Limb (tissue), 2 donors: Measurements from ENCODE around the gene DCLK2.
A peak's percentile ranks its signal among the peaks of the same experiment; 100 is the strongest.

ENCODE experiments used
- DNase-seq, 2 donors: peaks; one replicate each; pipeline ENCODE4 v3.0.0-alpha.2; 2016; ENCODE audit errors: extremely low spot score in 2 of 2

The DCLK2 gene

DNA sequence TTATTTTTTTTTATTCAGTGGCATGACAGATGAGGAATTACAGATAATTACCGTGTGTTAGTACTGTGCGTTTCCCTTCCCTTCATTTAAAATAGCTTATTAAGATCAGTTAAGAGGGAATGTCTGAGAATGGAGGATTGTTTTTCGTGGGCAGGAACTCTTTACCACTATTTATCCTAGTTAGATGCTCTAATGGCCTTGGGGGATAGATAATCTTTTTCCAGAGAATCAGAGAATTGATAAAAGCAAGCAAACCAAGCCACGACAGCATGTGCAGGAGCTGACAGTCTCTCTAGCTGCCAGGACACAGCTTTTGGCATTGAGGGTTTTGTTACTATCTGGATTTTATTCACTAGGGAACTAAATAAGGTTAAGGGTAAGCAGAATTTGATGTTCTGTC is 128.7 kb downstream of the DCLK2 start:
- DNase-seq, result no peak

DNA sequence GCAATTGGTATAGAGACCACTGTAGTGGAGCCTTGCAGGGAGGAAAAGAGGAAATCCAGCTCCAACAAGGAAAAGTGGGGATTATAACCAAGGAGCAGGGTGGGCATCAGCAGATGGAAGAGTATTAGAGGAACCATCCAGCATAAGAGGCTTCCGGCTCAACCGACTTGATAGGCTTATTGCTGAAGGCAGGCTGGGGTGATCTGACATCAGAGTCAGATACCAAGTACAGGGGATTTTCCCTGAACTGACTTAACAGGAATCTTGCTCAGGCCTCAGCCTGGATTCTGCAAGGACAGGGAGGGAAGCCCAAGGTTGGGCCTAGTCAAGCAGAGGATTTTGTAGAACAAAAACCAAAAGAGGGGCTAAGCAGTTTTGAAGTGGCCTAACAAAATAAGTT is 129.6 kb downstream of the DCLK2 start:
- DNase-seq, result no peak

DNA sequence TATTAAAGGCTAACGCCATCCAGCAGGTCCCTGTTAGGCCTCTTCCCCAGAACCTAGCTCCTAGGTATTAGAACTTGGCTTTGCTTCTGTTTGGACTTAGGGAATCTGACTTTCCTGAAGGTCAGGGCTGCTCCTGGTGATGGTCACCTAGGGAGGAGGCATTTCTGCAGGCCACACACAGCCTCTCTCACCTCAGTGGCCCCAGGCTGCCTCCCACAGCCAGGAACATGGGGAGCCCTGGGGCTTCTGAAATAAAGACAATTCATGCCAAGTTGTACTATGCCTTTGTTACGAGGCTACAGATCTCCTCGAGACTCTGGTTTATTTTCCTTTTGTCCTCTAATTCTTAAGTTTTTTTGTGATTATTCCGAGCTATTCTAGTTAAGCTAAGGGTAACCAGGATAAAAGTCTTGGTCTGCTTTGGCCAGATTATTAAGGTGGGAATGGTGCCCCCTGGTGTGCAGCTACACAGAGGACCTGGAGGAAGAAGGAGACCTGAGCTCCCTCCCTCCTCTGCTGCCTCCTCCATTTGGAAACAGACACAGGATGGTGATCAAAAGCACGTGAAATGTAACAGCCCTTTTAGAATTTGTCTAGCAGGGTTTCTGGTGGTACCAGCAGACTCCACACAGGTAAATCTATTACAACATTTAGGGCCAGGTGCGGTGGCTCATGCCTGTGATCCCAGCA is 131.0 kb downstream of the DCLK2 start:
- DNase-seq, result peak in 1 of 2 donors; percentile 64

DNA sequence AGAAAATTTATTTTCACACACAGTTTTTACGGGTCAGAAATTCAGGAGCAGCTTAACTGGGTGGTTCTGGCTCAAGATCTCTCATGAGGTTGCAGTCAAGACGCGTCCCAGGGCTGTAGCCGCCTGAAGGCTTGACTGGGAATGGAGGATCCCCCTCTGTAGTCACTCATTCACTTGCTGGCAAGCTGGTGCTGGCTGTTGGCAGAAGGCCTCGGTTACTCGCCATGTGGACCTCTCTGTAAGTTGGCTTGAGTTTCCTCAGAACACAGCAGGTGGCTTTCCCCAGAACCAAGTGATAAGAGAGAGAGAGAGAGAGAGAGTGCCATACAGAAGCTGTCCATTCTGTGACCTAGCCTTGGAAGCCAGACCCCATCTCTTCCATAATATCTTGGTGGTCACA is 132.8 kb downstream of the DCLK2 start:
- no peak for DNase-seq

DNA sequence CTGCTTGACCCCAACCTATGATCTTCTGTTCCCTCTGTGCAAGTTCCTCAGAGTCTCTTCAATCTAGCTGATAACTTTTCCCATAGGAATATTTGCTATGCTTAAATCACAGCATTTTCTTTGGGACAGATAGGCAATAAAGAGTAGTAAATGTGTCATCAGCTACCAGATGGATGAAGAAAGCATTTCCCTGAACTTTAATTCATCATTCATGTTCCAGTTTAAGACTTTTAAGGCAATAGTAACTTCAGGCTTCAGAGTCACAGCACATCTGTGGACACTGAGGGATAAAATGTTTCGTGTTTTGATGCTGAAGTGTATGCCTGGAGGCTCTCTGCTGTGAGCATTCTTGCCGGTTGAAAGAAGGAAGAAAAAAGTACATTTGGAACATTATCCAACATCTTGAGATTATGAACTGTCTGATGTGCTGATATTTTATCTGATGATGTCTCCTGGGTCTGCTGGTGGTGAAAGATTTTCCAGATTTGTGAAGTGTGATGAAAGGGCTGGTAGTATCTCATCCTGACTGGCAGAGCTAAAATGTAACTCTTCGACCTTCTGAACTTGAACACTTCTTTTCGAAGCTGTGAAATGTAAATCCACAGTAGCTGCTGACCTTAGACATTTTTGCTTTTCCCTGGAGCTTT is 133.7 kb downstream of the DCLK2 start:
- DNase-seq, result no peak

DNA sequence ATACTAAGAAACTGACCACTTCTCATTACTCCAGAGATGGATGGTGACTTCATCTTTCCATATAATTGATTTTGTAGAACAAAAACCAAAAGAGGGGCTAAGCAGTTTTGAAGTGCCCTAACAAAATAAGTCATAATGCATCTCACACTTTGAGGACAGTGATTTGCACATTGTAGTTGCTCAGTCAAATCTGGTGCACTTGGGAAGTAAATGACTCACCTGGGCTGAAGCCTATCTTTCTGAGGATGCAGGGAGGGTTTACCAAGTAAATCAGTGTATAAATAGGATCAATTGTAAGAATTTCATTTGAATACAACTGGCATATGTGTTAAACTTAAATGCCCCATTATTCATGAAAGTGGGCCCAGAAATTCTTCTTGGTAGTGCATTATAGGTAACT is 134.2 kb downstream of the DCLK2 start:
- DNase-seq, result no peak

DNA sequence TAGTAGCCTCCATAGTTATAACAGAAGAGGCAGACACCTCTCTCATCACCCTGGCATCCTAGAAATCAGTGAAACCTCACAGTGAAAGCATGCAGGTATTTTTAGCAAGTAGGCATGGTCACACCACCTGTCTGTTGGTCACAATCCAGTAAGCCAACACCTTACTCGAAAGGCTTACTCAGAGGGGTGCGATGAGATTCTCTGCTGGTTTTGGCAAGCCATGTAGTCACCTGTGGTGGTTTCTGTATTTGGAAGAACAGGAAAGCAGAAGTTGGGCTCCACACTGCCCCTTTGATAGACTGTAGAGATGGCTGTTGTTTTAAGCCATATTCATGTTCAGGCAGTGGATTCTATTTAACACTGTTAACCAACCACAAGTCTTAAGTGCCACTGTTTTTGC is 134.7 kb downstream of the DCLK2 start:
- no peak for DNase-seq

DNA sequence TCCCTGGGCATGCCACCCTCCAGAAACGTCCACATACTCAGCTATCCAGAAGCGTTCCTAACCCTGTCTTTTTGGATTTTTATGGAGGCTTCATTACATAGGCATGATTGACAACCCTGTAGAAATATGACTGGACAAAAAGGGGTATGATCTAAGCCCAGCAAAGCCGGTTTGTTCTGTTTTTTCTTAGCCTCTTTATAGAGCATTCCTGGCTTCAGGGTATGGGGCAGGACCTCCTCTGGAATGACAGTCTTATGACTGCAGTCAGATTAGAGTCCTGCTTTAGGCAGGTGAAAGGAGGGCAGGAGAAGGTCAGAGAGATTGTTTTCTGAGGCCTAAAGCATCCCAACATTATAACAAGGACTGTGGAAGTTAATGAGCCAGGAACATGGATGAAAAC is 137.4 kb downstream of the DCLK2 start:
- no peak for DNase-seq

DNA sequence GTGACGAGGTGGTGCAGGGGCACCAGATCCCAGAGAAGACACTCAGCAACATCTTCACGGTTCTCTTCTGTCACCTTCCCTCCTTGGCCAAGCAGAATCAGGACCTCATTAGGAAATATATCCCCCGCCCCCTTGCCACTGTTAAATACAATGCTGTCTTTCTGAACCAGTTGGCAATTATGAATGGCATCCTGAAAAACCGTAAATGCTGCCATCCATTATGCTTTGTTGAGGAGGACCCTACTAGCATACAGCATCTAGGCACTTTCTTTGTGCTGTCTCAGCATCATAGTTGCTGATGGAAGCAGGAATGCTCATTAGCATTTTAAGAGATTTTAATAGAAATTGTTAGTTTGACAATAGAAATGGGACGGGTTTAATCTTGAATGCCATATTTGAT is 138.5 kb downstream of the DCLK2 start:
- no peak for DNase-seq

DNA sequence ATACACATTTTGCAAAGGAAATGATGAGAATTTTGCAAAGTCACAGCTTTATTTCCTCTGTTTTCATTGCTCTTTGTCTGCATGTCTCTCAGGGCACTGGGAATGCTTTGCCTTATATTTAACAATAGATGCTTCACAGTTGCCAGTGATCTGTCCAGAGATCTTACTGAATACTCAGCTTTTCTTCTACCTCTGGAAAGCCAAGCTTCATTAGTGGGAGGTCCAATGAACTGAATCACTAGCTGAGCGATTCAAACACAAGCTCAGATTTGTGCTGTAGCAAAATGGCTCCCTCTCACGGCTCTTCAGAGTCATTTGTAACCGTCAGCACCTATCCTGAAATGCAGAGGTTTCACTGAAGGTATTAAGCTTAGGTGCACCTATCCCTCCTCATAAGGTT is 138.9 kb downstream of the DCLK2 start:
- peak in 1 of 2 donors; percentile 48 for DNase-seq

DNA sequence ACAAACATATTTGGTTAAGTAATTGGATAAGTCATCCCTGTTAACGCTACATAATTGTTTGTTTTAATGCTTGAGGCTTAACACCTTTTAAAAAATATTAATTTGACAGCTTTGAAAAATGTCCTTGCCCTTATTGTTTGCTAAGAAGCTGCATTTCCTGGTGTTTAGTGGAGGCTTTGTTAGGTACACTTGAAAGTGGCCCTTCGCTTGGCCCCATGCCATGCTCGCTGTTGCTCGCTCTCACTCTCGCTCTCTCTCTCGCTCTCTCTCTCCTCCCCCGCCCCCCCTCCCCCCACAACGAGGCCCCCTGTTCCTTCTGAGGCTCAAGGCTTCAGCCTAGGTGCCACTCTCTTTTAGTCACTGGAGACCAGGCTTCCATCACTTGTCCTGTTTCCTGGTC is 139.6 kb downstream of the DCLK2 start:
- DNase-seq, result no peak

DNA sequence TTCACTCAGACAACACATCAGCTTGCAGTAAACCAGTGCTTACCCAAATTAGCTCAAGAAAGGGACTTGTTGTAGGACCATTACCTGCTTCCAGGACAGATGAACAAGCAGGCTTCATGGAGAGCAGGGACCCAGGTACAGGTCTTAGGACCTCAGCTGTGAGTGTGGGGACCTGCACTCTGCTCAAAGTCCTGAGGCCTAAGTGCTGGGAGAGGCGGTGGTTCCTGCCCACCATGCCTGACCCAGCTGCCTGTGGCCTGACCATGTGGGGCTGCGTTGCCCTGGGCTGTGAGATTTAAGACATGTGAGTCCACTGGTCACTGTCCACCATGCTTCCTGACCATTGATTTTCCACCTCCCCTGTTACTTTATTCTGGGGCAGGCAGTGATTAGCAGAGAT is 140.2 kb downstream of the DCLK2 start:
- no peak for DNase-seq

DNA sequence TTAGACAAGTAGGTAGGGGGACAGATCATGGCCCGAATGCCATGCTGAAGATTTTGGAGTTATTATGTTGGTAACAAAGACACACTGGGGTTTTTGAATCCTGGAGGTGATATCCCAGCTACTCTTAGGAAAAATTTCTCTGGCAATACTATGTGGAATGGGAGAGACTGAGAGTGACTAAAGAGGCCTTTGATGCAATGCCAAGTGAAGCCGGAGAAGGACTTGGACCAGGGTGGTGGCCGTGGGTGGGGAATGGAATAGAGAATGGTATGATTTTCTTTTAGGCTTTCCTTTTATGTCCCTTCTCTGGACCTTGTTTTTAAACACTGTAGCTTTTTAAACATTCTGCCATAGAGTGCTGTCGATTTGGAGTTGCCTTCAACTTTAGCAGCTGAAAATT is 141.6 kb downstream of the DCLK2 start:
- no peak for DNase-seq

DNA sequence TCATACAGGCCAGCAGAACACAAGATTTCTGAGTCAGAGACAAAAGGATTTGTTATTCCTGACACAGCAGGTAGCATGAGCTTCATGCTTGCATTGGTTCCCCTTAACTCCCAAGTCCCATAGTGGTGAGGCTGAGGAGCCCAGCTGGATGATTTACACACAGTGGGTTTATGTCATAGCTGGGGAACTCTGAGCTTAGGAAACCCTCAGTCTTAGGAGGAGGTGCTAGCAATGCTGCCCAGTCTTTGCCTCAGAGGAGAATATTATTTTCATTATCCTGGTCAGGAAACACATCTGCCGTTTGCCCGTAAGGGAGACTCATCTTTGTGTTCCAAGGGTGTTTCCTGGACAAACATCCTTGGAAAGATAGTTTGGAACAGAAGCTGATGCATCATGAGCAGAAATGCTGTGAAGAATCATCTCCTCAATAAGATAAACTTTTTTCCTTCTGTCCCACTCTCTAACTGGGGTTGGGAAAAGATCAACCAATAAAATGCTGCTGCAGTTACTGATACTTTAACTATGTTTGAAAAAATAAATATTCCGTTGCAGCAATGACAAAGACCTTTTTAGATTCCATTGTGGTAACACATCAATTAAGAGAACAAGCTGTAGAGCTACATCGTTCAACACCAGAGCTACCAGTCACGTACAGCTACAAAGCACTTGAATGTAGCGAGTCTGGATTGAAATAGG is 146.8 kb downstream of the DCLK2 start:
- no peak for DNase-seq

DNA sequence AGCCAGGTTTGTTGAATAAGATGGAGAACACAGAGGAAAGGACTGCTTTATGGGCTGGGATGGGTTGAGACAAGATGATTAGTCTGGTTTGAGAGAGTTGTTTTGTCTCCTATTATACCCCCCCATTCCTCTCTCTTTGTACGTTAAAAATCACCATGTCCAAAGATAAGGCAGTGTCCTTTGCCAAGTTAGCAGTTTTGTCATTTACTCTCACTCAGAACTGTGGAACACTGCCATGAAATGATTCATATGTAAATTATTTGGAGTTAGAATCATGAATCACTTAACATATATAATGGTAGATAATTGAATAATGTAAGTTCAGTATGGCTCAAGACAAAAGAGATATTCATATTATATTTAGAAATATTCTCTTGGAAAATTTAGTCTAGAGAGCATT is 151.3 kb downstream of the DCLK2 start:
- no peak for DNase-seq

DNA sequence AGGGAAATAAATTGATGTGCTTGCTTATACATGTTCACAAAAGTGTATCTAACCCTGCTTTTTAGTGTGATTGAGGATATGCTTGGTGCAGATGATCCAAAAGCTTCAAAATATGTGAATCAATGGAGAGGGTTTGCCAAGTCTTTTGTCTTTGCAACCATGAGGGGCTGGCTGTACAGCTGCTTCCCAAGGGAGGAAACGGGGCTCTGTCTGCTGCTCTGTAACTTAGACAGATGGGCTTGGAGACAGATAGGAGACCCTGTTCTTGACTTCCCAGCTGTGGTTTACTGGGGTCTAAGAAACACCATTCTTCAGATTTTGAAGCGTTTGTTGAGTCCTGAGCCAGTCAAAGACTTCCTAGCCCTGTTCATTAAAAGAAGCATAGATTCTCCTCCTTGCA is 152.3 kb downstream of the DCLK2 start:
- no peak for DNase-seq

DNA sequence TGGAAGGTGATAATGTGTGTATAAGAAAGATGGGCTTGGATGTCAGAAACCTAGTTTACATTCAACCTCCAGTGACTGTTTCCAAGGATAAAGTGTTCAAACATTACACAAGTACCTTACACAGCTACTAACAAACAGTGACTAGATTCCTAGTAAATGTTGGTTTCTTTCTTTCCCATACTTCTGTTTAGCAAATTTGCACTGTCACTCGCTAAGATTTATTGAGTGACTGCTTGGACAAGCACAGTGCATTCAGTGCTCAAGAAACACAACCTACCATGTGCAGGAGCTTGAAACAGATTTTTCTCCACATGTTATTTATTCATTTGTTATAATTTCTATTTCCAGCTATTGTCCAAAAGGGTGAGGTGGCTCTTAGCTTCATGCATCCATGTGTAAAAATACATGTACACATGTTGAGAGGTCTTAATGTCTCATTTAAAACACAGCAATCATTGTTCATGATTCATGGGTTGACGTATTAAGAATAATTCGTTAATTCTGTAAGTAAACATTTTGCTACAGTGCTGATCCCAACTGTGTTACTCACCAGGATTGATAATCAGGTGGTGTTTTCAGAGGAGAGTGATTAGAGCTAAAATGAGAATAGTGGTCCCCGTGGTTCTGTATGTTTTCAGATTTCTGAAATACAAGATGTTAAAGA is 153.0 kb downstream of the DCLK2 start:
- no peak for DNase-seq

DNA sequence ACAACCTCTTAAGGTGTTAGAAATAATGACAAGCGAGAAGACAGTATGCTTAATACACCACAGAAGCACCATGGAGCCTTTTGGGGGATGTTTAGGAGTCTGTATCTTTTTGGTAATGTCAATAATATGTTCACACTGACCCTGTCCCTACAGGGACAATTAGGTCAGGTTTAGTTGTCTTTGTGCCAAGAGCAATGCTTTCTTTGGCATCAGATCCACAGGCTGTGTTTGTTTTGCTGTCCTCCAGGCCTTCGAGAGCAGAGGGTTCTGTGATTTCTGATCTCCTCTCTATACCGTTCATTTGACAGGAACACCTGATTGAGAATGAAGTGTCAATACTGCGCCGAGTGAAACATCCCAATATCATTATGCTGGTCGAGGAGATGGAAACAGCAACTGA is 153.8 kb downstream of the DCLK2 start:
- no peak for DNase-seq

DNA sequence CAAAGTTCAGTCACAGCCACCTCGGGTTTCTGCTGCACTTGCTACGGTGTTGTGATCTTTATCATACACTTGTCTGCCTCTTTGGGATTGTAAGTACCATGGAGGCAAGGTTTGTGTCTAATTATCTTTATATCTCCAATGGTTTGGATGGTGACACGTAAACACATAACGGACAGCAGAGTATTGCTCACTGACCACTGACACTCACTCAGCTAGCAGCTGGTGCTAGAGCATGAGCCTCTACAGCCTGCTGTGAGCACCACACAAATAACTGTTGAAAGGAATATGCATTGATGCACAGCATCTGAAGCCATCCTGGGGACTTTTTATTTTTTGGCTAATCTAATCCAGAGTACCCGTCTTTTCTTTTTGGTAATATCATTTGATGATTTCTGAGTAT is 156.0 kb downstream of the DCLK2 start:
- no peak for DNase-seq

DNA sequence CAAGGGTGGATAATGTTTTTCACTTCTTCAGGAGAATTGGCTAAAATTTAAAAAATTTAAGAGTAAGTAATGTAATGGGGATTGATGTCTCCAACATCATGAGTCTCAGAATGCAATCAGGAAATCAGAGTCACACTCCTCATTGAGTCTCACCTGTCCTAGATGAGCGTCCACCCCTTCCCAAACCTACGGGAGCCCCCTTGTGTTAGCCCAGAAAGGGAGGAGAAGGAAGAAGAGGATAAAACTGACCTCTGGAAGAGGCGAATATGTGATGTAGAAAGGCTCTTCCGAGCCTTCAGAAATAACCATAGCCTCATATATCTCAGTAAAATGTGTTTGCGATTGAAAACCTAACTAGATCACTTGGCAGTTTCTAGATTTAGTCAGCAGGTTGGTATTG is 157.1 kb downstream of the DCLK2 start:
- DNase-seq, result no peak

DNA sequence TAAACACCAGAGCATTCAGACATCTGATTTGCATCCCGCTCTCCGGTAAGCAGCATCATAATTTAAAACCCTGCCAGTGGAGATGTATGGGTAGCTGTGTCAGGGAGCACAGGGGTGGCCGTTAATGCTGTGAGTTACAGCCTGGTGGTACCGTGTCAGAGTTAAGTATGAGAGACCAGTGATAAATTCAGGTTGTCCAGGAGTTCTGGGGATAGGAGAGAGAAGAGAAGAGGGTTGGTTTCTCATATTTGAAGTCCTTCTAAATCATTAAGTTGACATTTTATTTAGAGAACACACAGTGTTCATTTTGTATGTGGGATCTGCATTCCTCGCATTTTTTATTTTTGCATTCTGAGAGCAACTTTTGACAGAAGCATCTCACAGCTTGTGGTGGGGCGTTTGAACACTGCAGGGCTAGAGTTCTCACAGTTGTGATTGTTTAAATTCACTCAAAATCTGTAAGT is 157.6 kb downstream of the DCLK2 start:
- no peak for DNase-seq

DNA sequence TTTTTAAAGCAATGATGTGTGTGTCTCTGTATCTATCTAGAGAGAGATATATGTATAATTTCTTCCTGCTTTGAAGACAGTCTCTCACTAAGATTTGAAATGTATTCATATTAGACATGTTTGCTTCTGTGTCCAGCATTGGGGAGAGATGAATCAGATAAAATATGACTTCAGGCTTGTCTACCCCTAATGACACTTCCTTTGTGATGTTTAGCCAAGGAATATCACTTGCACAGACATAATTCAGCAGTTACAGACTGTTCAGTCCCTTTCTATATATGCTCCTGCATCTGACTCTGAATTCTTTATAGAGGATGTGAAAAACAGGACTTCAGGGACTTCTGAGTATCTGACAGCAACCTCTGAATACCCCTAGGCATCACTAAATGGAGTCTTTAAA is 158.4 kb downstream of the DCLK2 start:
- no peak for DNase-seq
